Measurements from ENCODE around the gene QSER1.

DNA sequence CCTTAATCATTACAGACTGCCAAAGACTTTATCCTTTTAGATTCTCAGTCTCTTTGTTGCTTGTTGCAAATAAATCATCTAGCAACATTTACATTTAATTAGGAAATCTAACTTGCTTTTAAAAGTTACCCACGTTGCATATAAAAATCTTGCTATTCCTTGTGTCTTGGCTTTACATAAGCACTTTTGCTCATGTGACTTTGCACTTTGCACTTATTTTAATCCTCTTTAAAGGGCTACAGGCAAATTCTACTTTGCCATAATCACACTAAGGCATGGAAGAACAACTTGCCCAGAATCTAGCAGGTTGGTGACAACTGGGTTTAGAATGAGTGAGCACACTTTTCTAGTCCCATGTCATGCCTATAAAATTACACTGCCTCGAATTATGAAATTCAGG lies 37.0 kb upstream of the QSER1 start:
- TF ChIP-seq POLR2AphosphoS5 (IDR thresholded peaks at IDR 0.05) (no peak), POLR2A (IDR thresholded peaks at IDR 0.05) (no peak)
- TF ChIP-seq, protein P1, sequence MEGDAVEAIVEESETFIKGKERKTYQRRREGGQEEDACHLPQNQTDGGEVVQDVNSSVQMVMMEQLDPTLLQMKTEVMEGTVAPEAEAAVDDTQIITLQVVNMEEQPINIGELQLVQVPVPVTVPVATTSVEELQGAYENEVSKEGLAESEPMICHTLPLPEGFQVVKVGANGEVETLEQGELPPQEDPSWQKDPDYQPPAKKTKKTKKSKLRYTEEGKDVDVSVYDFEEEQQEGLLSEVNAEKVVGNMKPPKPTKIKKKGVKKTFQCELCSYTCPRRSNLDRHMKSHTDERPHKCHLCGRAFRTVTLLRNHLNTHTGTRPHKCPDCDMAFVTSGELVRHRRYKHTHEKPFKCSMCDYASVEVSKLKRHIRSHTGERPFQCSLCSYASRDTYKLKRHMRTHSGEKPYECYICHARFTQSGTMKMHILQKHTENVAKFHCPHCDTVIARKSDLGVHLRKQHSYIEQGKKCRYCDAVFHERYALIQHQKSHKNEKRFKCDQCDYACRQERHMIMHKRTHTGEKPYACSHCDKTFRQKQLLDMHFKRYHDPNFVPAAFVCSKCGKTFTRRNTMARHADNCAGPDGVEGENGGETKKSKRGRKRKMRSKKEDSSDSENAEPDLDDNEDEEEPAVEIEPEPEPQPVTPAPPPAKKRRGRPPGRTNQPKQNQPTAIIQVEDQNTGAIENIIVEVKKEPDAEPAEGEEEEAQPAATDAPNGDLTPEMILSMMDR (IDR thresholded peaks at IDR 0.05): no peak
